Tibial nerve (tissue), 4 donors: Measurements from ENCODE around the gene KDM4C. TPM values are rescaled to one million over a fixed set of nuclear protein-coding genes. Genes with fewer than 3 reads are reported as not detected.

Experiments
- DNase-seq, 2 donors: peaks; one replicate each; pipeline ENCODE4 v3.0.0-alpha.2; 2019; ENCODE audit warnings: low spot score in 2 of 2
- H3K27ac ChIP-seq, 4 donors: fragments of 200-600 bp; sonication (generic) in 3 of 4; one replicate each; pipeline ENCODE4 v1.5.1; 2017 to 2019; ENCODE audit warnings: mild to moderate bottlenecking in 1 of 4
- H3K27me3 ChIP-seq, 2 donors: fragments of 200-600 bp; sonication (generic) in 1 of 2; one replicate each; pipeline versions ENCODE4 v1.5.1 to v1.6.0; 2017 to 2019
- H3K36me3 ChIP-seq, 3 donors: fragments of 200-600 bp; sonication (generic); one replicate each; pipeline ENCODE4 v1.5.1; 2018 to 2019
- H3K4me1 ChIP-seq, 4 donors: fragments of 200-600 bp; sonication (generic) in 3 of 4; one replicate each; pipeline ENCODE4 v1.5.1; 2017 to 2019
- H3K4me3 ChIP-seq, 4 donors: fragments of 200-600 bp; sonication (generic) in 3 of 4; one replicate each; pipeline ENCODE4 v1.5.1; 2017 to 2019; ENCODE audit warnings: mild to moderate bottlenecking in 1 of 4, moderate library complexity in 1 of 4
- H3K9me3 ChIP-seq, 4 donors: fragments of 200-600 bp; sonication (generic) in 3 of 4; one replicate each; pipeline ENCODE4 v1.5.1; 2017 to 2019
- EP300 ChIP-seq, 2 donors: sonication (generic); formaldehyde crosslinking; IDR thresholded peaks; one replicate each; pipeline ENCODE4 v1.6.1; 2017; ENCODE audit warnings: antibody characterized with exemption in 2 of 2, mild to moderate bottlenecking in 1 of 2
- POLR2A ChIP-seq, 2 donors: fragments of 450-650 bp; IDR thresholded peaks; one replicate each; pipeline ENCODE4 v1.6.1; 2017; ENCODE audit warnings: antibody characterized with exemption in 2 of 2, mild to moderate bottlenecking in 2 of 2, moderate library complexity in 2 of 2
- WGBS, 2 donors: methylation state at CpG; one replicate each; pipeline ENCODE4 v1.1.5; 2018; 5-methylcytosine and 5-hydroxymethylcytosine counted together
- total RNA-seq, 4 donors: library from RNA; depleted of rRNA; stranded (reverse); fragments of >200 nt; gene quantifications; one replicate each; pipeline ENCODE4 v1.1.0, GENCODE V29; 2016
- TF ChIP-seq, protein P1 (sequence below), 5 experiments: fragments of 200-600 bp in 3 of 5; fragments of 450-650 bp in 2 of 5; sonication (generic) in 3 of 5; IDR thresholded peaks; one replicate each; pipeline ENCODE4 v1.5.1; 2016 to 2019; ENCODE audit warnings: antibody characterized with exemption in 5 of 5, mild to moderate bottlenecking in 3 of 5, moderate library complexity in 2 of 5

Gene KDM4C
- total RNA-seq, 4 donors from 2014 or later: 27.8 to 47.7 (median 38.1) TPM

DNA sequence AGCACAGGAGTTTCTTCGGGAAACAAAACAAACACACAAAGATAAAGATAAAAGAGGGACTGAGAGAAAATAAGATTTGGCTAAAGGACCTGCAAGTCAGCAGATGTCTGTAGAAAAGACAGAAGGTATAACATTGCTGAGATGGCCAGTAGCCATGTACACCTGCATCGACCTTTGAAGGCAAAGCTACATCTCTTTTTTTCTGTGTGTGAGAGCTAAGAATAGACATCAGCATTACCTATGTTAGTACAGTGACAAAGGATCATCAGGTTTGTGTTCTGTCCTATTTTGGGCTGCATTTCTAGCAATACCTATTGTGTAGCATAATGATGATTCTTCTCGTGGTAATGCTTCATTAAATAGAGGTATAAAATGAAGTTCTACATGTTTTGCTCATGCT lies 64.9 kb downstream of the KDM4C start:
- WGBS, 2 donors: 82 to 87% methylated on average over 3 of the region's 3 CpGs

DNA sequence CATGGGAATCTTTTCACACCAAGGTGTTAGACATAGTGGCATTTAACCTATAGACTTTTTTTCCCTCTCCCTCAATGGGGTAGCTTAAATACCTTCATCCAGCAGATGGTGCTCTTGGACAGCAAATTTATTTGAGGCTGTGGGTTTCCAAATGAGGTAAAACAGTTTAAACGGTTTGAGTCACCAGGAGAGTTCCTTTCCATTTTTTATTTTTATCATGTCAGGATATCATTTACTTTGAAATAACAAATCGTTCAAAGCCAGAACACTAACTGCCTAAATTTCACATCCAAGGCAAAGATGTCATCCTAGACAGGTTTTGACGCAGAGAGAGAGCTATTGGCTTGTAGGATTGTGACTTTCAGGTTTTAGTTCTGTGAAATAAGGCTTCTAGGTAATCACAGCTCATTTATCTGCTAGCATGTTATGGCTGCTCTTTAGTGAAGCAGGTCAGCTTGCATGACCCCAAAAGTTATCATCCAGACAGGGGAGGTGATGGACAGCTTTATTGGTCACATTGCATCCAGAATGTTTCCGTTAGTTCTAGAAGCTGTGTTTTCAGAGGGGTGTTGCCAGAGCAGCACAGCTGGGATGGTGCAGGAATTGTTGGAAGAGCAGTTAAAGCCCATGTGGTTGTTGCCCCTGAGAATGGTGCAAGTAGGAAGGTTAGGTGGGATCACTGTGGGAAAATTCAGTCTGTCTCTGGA lies 69.8 kb downstream of the KDM4C start:
- no peak for TF ChIP-seq EP300 (IDR thresholded peaks at IDR 0.05)
- TF ChIP-seq, protein P1, sequence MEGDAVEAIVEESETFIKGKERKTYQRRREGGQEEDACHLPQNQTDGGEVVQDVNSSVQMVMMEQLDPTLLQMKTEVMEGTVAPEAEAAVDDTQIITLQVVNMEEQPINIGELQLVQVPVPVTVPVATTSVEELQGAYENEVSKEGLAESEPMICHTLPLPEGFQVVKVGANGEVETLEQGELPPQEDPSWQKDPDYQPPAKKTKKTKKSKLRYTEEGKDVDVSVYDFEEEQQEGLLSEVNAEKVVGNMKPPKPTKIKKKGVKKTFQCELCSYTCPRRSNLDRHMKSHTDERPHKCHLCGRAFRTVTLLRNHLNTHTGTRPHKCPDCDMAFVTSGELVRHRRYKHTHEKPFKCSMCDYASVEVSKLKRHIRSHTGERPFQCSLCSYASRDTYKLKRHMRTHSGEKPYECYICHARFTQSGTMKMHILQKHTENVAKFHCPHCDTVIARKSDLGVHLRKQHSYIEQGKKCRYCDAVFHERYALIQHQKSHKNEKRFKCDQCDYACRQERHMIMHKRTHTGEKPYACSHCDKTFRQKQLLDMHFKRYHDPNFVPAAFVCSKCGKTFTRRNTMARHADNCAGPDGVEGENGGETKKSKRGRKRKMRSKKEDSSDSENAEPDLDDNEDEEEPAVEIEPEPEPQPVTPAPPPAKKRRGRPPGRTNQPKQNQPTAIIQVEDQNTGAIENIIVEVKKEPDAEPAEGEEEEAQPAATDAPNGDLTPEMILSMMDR (IDR thresholded peaks at IDR 0.05): peak in 4 of 5 experiments; percentile 13 to 44 (median 28)
- no peaks in the 10 kb centered on the region for H3K4me1 ChIP-seq
- peak in 1 of 2 donors; percentile 23 for DNase-seq
- peaks cover 0 to 18% (median 0%) of the 10 kb centered on the region in 3 donors for H3K36me3 ChIP-seq
- 43 to 46% methylated on average over 4 of the region's 4 CpGs for WGBS, 2 donors
- H3K4me3 ChIP-seq: no peak overlapping the region
- no peaks in the 10 kb centered on the region for H3K27me3 ChIP-seq
- no peaks in the 10 kb centered on the region for H3K9me3 ChIP-seq
- no peak overlapping the region for H3K27ac ChIP-seq

More for the DNA sequence above, 64.9 kb downstream of the KDM4C start:
- no peak for TF ChIP-seq POLR2A (IDR thresholded peaks at IDR 0.05)
- TF ChIP-seq, protein P1 (IDR thresholded peaks at IDR 0.05): no peak
- no peak for TF ChIP-seq EP300 (IDR thresholded peaks at IDR 0.05)
- H3K36me3 ChIP-seq: peaks cover 0 to 7% (median 0%) of the 10 kb centered on the region in 3 donors
- no peak overlapping the region for H3K27ac ChIP-seq
- DNase-seq: no peak
- H3K9me3 ChIP-seq: no peaks in the 10 kb centered on the region
- no peaks in the 10 kb centered on the region for H3K27me3 ChIP-seq
- H3K4me1 ChIP-seq: no peaks in the 10 kb centered on the region
- no peak overlapping the region for H3K4me3 ChIP-seq

DNA sequence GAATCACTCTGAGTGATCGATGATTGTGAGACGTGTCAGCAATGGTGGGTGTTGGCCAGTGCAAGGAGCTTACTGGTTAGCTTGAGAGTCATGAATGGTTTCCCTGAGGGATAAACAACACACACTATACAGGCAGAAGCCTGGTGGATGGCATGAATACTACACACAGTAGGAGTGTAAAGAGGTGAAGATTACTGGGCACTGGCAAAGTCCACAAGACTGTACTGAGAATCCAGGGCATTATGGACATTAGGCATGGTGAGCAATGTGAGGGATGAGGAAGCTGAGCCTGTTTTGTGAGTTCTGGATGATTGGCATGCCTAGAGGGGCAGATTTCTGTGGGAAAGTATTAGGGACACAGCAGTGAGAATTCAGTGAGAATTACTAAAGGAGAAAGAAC lies 71.3 kb downstream of the KDM4C start:
- Histone ChIP-seq H3K4me1 (no peaks in the 10 kb centered on the region), H3K36me3 (peaks cover 0 to 13% (median 0%) of the 10 kb centered on the region in 3 donors), H3K27ac (no peak overlapping the region), H3K4me3 (no peak overlapping the region), H3K27me3 (no peaks in the 10 kb centered on the region), H3K9me3 (no peaks in the 10 kb centered on the region)
- no peak for DNase-seq
- no peak for TF ChIP-seq EP300 (IDR thresholded peaks at IDR 0.05)
- TF ChIP-seq, protein P1 (IDR thresholded peaks at IDR 0.05): no peak
- TF ChIP-seq POLR2A (IDR thresholded peaks at IDR 0.05): no peak
- WGBS, 2 donors: 97 to 100% methylated on average over 2 of the region's 2 CpGs

DNA sequence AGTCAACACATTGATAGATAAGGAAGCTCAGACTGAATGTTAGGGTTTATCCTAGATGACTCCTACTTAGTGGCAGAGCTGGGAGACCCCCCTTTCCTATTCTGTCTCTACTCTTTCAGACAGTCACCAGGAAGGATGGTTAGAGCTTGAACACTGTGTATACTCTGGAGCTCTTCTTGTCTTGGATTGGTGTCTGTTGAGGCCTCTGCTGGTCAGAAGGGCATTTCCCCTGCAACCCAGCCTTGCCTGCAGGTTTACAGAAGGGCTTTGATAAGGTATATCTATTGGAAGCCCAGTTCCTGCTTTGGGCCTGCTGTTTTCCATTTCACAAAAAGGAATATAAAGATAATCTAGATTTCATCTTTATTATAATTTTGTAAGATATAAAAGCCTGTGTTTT lies 71.8 kb downstream of the KDM4C start:
- Histone ChIP-seq H3K27ac (no peak overlapping the region), H3K36me3 (peaks cover 0 to 18% (median 0%) of the 10 kb centered on the region in 3 donors), H3K9me3 (no peaks in the 10 kb centered on the region), H3K4me3 (no peak overlapping the region), H3K4me1 (no peaks in the 10 kb centered on the region), H3K27me3 (no peaks in the 10 kb centered on the region)
- TF ChIP-seq, protein P1 (IDR thresholded peaks at IDR 0.05): no peak
- TF ChIP-seq EP300 (IDR thresholded peaks at IDR 0.05): no peak
- TF ChIP-seq POLR2A (IDR thresholded peaks at IDR 0.05): no peak
- no peak for DNase-seq

DNA sequence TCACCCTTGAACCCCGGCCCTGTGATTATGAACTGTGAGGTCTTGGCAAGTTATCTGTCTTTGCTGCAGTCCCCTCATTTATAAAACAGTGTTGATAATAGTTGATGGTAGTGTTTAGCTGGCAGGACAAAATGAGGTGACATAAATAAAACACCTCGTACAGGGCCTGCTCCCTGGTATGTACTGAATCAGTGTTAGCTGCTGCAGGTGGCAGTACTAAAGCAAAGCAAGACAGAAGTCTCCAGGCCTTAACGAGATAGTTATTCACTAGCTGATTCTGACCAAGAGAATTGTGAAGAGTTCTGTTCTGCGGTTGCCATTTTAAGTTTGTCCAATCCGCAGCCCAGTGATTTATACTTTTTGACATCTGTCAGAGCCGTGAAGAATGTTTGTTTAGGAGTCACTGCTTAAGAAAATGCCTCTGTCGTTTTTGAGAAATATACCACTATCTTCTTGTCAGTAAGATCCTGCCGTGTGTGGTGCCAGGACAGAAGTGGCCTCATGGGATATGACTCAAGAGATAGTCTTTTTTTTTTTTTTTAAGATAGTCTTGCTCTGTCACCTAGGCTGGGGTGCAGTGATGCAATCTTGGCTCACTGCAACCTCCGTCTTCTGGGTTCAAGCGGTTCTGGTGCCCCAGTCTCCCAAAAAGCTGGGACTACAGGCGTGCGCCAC lies 75.9 kb downstream of the KDM4C start:
- H3K27ac ChIP-seq: no peak overlapping the region
- H3K4me1 ChIP-seq: peaks cover 0 to 9% (median 6%) of the 10 kb centered on the region in 4 donors
- no peak for DNase-seq
- 78 to 81% methylated on average over 12 of the region's 12 CpGs for WGBS, 2 donors
- H3K9me3 ChIP-seq: peaks cover 0 to 3% (median 0%) of the 10 kb centered on the region in 4 donors
- H3K4me3 ChIP-seq: no peak overlapping the region
- TF ChIP-seq POLR2A (IDR thresholded peaks at IDR 0.05) (no peak), EP300 (IDR thresholded peaks at IDR 0.05) (no peak)
- TF ChIP-seq, protein P1 (IDR thresholded peaks at IDR 0.05): no peak
- H3K27me3 ChIP-seq: no peaks in the 10 kb centered on the region
- peaks cover 0 to 43% (median 0%) of the 10 kb centered on the region in 3 donors for H3K36me3 ChIP-seq
